Retinal pigment epithelial cell (primary cell): ENCODE measurements around the gene USF1.
A peak's percentile ranks its signal among the peaks of the same experiment; 100 is the strongest.

Experiments used
- DNase-seq: peaks from one replicate; pipeline ENCODE4 v3.0.0-alpha.2; 2010; ENCODE audit warnings: low read depth
- H3K4me3 ChIP-seq: 2 replicates; pipeline ENCODE4 v1.5.1; 2011; ENCODE audit warnings: mild to moderate bottlenecking, low read length, control low read depth, moderate library complexity
- CTCF ChIP-seq: conservative IDR thresholded peaks from 2 replicates; pipeline ENCODE4 v1.5.1; 2011; ENCODE audit warnings: low read depth, low read length, control low read depth, inconsistent platforms

Gene USF1

GRCh38 chr1:161090617-161091016 lies 44.8 kb upstream of the USF1 start:
- no peak for TF ChIP-seq CTCF
- no peak overlapping the region for H3K4me3 ChIP-seq
- DNase-seq: no peak

DNA sequence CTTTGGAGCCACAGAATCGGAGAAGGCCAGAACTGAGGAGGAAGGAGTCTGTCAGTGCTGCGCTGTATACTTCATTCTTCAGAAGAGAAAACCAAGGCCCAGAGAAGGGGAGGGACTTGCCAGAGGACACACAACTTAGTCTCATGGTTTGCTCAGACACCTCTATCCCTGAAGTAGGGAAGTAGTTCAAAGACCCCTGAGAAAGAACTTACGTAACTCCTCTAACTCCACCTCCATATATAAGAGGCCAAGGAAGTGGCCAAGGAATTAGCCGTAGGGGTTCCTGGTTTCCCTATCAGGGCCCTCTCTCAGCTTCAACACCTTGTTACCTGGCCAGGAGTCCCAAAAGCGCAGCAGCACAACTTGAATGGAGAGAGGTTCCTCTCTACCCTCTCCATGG lies 44.2 kb upstream of the USF1 start:
- no peak for DNase-seq
- TF ChIP-seq CTCF: no peak
- H3K4me3 ChIP-seq: no peak overlapping the region

- no peak within 1 kb of the TSS for H3K4me3 ChIP-seq
- no peak for DNase-seq
- no peak for TF ChIP-seq CTCF
These were observed 43.6 kb upstream of the USF1 start, which contains the start of gene NECTIN4 for GRCh38 chr1:161089251-161089924. TSS of gene NECTIN4 (minus strand) at chr1:161089558. CDS start at chr1:161089296, 262 bp downstream.

GRCh38 chr1:161088587-161089110 lies 42.9 kb upstream of the USF1 start:
- no peak for TF ChIP-seq CTCF
- H3K4me3 ChIP-seq: no peak overlapping the region
- no peak for DNase-seq

DNA sequence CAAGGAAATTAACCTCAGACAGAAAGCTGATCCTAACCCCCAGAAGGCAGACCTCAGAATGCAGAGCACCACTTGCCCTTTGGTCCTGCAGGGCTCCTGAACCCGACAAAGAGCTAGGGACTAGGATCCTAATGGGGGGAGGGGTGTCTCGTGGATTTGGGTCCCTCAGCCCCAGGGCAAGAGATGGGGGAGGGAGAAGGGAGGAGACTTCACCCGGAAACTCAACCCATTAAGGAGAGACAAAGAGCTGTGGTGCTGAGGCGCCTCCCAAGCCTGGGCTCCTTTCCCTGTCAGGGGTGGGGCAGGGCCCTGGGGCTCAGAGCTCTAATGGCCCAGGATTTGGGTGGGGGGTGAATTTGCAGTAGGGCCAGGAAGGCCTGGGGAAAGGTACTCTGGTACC lies 40.7 kb upstream of the USF1 start:
- H3K4me3 ChIP-seq: no peak overlapping the region
- TF ChIP-seq CTCF: no peak
- DNase-seq: no peak

- no peak overlapping the region for H3K4me3 ChIP-seq
- no peak for TF ChIP-seq CTCF
- DNase-seq: peak; percentile 43
These were observed 39.4 kb upstream of the USF1 start for GRCh38 chr1:161085165-161085564.

GRCh38 chr1:161084597-161084988 lies 38.8 kb upstream of the USF1 start:
- TF ChIP-seq CTCF: no peak
- DNase-seq: no peak
- no peak overlapping the region for H3K4me3 ChIP-seq
